HG03139 (cell line): Measurements from ENCODE around the gene MCM5.
A peak's percentile ranks its signal among the peaks of the same experiment; 100 is the strongest.
"Not testable (repeated sequence)": the region's sequence is repeated elsewhere in the genome, so short reads cannot be mapped to it uniquely, and the experiment has no call there.

Experiments used
- ATAC-seq: cut with Tn5 transposase; IDR thresholded peaks from one replicate; pipeline ENCODE4 v1.9.1; 2021; ENCODE audit not compliant: unreplicated experiment

Gene MCM5

DNA sequence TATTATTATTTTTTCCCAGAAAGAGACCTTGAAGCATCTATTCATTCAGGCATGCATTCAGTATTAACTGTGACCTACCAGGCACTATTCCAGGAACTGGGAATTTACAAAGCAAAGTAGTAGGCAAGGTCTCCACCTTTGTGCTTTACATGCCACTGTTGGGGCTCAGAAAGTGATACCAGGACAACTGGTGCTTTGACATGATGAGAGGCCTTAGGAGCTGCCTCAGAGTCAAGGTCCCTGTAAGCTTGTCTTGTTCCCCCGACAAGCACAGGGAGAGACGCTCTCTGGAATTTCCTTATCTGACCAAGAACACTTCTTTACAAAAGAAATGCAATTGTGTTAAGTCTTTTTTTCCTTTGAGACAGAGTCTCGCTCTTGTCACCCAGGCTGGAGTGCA lies 21.3 kb upstream of the MCM5 start:
- ATAC-seq, result no peak

DNA sequence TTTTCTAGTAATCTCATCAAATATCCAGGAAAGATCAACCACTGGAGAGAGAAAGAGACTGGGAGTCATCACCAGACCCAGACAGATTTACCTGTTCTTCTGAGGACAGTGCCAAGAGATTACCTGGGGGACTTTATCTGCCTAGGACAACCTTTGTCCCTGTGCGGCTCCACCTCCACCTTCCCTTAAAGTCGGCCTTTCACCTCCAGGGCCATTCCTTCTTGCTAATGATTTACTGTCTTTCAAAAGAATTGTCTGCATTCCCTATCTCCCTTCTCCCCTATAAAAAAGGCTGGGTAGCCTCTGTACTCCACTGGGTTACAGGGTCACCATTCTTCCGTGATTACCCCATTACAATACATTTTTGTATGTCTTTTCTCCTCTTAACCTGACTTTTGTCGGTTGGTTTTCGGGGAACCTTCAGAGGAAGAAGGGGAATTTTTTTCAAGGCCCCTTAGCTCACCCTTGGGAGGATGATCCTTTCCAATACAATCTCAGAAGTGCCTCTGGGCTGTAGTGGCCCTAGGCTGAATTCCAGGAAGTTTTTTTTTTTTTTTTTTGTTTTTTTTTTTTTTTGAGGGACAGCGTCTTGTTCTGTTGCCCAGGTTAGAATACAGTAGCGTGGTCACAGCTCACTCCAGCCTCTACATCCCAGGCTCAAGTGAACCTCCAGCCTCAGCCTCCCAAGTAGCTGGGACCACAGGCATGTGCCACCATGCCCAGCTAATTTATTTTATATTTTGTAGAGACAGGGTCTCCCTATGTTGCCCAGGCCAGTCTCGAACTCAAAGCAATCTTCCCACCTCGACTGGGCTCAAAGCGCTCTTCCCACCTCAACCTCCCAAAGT lies 20.6 kb upstream of the MCM5 start:
- no peak for ATAC-seq

DNA sequence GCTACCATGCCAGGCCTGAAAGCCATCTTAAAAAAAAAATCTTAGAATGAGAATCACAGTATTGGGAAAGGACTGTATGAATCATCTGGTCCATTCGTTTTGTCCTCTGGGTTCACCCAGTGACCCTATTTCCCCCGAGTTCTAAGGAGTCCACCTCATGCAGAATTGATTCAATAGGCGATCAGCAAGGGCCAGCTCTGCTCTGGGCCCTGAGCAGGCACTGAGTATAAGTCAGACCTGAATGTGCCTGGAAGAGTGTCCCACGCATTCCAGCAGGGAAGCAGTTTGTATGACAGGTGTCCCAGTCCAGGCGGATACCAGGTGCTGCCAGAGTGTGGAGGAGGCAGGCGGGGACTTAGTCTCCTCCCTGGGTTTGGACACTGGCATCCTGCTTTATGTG lies 19.9 kb upstream of the MCM5 start:
- no peak for ATAC-seq

DNA sequence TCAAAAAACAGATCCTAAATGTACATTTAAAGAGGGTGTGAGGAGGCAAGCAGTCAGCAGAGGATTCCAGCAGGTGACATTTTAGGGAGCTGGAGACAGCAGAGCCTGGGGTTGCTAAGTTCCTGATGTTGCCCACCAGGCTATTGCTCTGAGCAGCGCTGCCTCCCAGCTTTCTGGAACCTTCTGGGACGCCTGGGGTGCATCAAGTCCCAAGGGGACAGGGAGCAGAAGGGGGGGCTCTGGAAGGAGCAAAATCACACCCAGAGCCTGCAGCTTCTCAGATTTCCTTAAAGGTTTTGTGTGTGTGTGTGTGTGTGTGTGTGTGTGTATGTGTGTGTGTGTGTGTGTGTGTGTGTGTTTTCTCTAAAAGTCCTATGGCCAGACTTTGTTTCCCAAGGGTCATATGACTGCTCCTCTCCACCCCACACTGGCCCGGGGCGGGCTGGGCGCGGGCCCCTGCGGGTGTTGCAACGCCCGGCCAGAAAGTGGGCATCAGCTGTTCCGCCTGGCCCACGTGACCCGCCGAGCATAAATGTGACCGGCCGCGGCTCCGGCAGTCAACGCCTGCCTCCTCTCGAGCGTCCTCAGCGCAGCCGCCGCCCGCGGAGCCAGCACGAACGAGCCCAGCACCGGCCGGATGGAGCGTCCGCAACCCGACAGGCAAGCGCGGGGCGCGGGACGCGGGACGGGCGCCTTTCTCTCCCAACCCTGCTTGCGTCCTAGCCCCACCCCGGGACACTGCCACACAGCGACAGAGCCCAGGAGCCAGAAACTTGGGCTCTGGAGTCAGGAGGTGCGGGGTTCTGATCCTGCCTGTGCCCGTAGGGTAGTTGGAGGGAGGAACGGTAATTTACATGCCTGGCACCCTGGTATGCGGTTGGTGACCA lies 19.2 kb upstream of the MCM5 start, which contains the start of gene HMOX1:
TSS of gene HMOX1 (plus strand) at position 560 of the 887 bp plus-strand sequence. CDS start at position 638, 78 bp downstream.
- ATAC-seq, result peak; percentile 47

DNA sequence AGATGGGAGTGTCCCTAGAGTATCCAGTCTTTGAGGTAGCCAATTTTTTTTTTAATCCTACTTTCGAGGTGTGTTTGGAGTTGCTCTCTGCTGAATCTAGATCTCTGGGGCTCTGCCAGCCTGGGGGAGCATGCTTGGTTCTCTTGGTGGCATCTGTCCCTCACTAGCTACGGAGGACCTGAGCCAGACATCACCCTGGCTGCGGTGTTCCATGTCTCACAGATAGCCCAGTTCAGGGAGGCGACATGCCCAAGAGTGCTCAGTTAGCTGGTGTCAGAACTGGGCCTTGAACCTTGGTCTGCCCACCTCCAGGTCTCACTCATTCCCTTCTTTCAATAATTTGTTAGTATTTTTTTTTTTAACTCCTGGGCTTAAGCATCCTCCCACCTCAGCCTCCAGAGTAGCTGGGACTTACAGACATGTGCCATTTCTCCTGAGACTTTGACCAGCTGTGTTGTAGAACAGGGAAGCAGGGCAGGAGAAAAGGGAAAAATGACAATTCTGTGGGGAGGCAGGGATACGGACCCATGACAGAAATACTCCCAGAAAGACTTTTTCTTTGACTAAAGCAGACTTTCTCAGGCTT lies 18.4 kb upstream of the MCM5 start:
- no peak for ATAC-seq

DNA sequence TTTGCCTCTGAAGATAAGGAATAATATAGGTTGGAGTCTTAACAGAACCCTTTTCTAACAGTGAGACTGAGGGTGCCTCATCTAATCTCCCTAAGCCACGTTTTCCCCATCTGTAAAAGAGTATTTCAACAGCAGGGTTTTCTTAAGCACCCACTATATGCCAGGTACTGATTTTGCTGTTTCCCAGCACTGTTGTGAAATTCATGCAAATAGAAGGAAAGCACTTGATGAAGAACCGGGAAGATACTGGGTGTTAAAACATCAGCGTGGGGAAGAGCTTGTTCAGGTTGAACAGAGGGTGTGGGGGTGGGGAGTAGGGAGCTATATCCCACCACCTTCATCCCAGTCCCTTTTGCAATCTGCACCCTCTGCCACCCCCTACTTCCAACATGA lies 16.3 kb upstream of the MCM5 start:
- ATAC-seq, result no peak

DNA sequence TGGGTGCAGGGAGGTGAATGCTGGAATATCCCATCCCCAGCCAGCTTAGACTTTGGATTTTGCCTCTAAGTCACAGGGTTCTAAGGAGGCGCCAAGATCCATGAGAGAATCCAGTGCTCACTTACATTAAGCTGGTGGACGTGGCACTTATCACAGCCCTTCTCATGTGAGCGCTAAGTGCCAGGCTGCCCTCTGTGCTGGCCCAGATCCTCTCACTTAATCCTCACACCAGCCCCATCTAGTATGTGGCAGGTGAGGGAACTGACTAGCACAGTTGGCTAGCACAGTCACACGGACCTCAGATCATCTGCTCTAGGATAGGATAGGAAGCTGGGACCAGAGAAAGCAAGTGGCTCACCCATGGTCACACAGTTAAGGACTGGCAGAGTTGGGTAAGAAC lies 15.4 kb upstream of the MCM5 start:
- no peak for ATAC-seq

DNA sequence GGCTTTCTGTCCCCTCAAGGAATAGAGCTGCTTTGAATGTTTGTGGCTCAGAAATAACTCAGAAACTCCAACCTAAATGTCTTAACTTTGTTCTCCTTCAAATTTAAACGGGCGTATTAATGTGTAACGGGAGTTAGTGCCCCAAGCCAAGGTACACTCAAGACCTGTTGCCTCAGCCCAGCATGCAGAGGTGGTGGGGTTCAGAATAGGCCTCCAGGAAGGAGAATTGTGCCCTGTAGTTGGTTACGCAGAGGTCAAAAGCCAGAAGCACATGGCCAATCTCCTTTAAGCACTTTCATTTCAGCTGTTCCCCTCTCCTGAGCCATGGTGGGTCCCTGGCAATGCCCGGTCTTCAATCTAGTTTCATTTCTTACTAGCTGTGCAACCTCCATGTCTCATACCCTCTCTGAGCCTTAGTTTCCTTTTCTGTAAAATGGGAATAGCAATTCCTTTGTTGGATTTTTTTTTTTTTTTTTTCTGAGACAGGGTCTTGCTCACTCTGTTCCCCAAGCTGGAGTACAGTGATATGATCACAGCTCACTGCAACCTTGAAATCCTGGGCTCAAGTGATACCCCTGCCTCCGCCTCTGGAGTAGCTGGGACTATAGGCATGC lies 14.9 kb upstream of the MCM5 start:
- no peak for ATAC-seq

DNA sequence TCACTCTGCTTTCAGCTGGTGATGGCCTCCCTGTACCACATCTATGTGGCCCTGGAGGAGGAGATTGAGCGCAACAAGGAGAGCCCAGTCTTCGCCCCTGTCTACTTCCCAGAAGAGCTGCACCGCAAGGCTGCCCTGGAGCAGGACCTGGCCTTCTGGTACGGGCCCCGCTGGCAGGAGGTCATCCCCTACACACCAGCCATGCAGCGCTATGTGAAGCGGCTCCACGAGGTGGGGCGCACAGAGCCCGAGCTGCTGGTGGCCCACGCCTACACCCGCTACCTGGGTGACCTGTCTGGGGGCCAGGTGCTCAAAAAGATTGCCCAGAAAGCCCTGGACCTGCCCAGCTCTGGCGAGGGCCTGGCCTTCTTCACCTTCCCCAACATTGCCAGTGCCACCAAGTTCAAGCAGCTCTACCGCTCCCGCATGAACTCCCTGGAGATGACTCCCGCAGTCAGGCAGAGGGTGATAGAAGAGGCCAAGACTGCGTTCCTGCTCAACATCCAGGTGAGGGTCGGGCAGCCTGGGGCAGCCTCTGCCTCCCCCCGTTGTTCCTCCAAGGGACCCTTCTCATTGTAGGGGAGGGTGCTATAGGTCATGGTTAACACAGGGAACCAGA lies 13.2 kb upstream of the MCM5 start:
- no peak for ATAC-seq

DNA sequence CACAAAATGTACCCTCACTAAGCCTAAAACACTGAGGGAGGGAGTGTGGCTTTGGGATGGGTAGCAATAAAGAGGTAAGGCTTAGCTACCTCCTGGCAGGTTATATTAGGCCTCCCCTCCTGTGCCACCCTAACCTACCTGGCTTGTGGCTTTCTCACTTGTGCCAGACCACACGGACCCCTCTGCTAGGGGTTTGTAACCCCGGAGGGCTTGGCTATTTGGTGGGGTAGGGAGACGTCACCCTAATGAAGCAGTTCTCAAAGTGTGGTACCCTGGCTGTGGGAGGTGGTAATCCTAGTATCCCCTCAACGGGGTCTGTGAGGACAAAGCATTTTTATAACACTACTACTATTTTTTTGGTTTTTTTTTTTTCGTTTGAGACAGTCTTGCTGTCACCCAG lies 9.0 kb upstream of the MCM5 start:
- no peak for ATAC-seq

DNA sequence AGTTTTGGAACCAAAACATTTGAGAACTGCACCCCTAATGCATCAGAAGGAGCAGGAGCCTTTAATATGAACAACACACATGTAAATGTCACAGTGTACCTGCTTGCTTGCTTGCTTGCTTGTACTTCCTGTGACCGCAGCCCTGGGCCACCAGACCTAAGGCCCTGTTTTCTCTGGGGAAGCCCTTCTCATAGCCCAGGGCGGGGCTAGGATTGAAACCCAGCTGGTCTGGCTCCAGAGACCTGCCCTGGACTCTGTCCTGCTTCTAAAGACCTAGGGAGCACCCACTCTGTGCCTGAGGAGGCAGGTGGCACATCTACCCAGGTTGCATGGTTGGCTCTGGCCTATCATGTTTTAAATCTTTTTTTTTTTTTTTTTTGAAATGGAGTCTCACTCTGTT lies 7.6 kb upstream of the MCM5 start:
- ATAC-seq, result no peak

DNA sequence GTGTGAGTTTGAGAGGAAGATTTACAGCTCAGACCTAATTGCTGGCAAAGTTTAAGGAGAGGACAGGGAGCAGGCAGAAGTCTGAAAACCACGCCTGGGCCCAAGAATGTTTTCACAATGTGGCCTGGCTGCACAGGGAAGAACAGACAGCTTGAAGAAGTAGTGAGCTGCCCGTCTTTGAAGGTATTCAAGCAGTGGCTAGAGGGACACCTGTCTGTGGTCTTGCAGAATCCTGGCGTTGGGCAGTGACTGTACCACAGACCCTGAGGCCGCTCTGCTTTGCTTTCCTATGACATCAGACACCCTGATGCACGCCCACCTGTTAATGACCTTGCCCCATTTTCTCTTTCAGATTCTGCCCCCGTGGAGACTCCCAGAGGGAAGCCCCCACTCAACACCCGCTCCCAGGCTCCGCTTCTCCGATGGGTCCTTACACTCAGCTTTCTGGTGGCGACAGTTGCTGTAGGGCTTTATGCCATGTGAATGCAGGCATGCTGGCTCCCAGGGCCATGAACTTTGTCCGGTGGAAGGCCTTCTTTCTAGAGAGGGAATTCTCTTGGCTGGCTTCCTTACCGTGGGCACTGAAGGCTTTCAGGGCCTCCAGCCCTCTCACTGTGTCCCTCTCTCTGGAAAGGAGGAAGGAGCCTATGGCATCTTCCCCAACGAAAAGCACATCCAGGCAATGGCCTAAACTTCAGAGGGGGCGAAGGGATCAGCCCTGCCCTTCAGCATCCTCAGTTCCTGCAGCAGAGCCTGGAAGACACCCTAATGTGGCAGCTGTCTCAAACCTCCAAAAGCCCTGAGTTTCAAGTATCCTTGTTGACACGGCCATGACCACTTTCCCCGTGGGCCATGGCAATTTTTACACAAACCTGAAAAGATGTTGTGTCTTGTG lies 6.6 kb upstream of the MCM5 start:
- ATAC-seq, result no peak

DNA sequence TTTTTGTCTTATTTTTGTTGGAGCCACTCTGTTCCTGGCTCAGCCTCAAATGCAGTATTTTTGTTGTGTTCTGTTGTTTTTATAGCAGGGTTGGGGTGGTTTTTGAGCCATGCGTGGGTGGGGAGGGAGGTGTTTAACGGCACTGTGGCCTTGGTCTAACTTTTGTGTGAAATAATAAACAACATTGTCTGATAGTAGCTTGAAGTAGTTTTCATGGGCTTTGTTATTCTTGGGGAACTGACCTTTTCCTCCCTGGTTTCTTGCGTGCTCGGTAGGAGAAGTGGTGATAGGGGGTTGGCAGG lies 6.0 kb upstream of the MCM5 start:
- ATAC-seq, result no peak

DNA sequence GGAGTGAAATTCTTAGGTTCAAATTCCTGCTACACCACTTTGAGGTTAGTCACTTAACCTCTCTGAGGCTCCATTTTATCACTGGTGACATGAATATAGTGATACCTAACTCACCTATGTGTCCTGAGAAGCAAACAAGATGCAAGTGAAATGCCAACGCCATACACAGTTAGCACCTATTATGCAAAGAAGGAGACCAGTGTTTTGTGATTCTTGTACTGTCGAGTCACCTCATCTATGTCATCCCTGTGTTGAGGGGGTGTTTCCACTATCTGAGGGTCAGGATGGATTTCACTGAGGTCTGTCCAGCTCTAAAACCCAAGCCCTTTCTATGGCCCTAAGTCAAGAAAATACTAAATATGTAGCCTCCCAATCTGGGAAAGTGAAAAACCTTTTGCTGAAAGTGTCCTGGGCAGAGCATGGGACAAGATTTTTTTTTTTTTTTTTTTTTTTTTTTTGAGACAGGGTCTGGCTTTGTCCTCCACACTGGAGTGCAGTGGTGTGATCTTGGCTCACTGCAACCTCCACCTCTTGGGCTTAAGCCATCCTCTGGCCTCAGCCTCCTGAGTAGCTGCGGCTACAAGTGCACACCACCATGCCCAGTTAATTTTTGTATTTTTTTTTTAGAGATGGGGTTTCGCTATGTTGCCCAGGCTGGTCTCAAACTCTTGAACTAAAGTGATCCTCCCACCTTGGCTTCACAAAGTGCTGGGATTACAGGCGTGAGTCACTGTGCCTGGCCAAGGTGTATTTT lies 5.0 kb upstream of the MCM5 start:
- no peak for ATAC-seq

DNA sequence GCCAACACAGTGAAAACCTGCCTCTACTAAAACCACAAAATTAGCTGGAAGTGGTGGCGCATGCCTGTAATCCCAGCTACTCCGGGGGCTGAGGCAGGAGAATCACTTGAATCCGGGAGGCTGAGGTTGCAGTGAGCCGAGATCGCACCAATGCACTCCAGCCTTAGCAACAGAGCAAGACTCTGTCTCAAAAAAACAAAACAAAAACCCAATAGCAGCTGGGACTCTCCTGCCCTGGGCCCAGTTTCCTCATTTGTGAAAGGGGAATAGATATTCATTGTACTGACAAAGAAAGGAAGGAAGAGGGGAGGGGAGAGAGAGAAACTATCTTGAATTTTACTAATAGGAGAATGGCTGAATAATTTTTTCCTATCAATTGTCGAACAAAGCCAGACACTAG lies 3.3 kb upstream of the MCM5 start:
- ATAC-seq, result not testable (repeated sequence)

DNA sequence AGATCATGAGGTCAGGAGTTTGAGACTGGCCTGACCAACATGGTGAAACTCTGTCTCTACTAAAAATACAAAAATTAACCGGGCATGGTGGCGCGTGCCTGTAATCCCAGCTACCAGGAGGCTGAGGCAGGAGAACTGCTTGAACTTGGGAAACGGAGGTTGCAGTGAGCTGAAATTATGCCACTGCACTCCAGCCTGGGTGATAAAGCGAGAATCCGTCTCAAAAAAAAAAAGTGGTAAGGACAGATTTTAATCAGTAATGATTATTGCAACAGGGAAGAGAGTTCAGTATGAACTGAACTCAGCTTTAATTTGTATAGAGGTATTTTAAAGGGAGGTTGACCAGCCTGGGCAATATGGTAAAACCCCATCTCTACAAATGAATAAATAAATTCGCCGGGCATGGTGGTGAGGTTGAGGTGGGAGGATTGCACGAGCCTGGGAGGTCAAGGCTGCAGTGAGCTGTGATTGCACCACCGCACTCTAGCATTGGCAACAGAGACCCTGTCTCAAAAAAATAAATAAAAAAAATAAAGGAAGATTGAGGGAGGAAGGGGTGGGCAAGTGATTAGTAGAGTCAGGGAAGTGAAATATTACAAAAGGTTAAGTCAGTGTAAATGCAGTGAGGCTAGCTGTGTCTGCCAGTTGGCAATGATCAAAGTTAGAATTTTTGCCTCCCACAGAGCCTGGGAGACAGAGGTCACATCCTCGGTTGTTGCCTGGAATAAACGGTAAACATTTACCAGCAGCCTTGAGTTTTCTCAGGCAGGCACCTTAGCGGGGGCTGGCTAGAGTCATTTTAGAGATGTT lies 2.6 kb upstream of the MCM5 start:
- ATAC-seq, result no peak

DNA sequence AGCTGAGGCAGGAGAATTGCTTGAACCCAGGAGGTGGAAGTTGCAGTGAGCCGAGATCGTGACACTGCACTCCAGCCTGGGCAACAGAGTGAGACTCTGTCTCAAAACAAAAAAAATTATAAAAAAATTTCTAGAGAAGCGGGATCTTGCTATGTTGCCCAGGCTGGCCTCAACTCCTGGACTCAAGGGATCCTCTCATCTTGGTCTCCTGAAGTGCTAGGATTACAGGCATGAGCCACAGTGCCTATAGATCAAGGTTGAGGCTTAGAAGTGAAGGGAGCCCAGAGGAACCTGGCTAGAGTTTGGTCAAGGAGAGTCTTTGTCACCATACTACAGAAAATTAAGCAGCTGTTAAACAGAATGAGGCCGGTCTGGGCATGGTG lies 1.4 kb upstream of the MCM5 start:
- no peak for ATAC-seq

DNA sequence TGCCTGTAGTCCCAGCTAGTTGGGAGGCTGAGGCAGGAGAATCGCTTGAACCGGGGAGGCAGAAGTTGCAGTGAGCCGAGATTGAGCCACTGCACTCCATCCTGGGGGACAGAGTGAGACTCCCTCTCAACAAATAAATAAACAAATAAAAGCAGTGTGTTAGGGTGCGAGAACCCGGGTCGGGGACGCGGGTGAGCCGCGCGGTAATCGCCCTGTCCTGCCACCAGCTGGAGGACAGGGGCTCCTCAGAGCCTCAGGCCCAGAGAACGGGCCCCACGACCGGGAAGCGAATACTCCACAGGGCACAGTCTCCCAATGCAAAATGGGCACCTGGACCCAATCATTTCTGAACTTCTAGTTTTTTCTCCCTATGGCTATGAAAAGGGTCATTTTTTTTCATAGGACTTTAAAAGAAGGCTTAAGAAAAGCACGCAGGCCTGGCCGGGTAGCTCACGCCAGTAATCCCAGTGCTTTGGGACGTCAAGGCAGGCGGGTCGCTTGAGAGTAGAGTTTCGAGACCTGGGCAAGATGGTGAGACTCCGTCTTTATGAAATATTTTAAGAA lies 744 bp upstream of the MCM5 start:
- ATAC-seq, result no peak
